ENCODE results near the gene ZNF335. TPM values are rescaled to one million over a fixed set of nuclear protein-coding genes. Genes with fewer than 3 reads are reported as not detected.
A peak's percentile ranks its signal among the peaks of the same experiment; 100 is the strongest.

The ZNF335 gene
- total RNA-seq, 1 donor from 2014 or later: 7.2 TPM

DNA sequence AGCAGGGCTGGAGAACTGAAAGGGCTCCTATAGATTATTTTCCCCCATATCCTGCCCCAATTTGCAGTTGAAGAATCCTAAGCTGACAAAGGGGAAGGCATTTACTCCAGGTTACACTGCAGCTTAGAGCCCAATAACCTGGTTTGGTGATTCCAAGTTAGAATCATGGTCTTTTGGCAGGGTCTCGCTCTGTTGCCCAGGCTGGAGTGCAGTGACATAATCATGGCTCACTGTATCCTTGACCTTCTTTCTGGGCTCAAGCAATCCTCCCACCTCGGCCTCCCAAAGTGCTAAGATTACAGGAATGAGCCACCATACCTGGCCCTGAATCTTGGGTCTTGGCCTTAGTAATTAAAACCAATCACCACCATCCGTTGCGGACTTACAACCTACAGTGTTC is 35.7 kb upstream of the ZNF335 start:
- TF ChIP-seq, protein P1, sequence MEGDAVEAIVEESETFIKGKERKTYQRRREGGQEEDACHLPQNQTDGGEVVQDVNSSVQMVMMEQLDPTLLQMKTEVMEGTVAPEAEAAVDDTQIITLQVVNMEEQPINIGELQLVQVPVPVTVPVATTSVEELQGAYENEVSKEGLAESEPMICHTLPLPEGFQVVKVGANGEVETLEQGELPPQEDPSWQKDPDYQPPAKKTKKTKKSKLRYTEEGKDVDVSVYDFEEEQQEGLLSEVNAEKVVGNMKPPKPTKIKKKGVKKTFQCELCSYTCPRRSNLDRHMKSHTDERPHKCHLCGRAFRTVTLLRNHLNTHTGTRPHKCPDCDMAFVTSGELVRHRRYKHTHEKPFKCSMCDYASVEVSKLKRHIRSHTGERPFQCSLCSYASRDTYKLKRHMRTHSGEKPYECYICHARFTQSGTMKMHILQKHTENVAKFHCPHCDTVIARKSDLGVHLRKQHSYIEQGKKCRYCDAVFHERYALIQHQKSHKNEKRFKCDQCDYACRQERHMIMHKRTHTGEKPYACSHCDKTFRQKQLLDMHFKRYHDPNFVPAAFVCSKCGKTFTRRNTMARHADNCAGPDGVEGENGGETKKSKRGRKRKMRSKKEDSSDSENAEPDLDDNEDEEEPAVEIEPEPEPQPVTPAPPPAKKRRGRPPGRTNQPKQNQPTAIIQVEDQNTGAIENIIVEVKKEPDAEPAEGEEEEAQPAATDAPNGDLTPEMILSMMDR (IDR thresholded peaks at IDR 0.05): no peak
- TF ChIP-seq EZH2 (IDR thresholded peaks at IDR 0.05) (no peak), EZH2phosphoT487 (IDR thresholded peaks at IDR 0.05) (no peak)
- peaks cover 9% of the 10 kb centered on the region for H3K9me3 Mint-ChIP-seq
- no peak for DNase-seq (ENCODE audit: low spot score)

DNA sequence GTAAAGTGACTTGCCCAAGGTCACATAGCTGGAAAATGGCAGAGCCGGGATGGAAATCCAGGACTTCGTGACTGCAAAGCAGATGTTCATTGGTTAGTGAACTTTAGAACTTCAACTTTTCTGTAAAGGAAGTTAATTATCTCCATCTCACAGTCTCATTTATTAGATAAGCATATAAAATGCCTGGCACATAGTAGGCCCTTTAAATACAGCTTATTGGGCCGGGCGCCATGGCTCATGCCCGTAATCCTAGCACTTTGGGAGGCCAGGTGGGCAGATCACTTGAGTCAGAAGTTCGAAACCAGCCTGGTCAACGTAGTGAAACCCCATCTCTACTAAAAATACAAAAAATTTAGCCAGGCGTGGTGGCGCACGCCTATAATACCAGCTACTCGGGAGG is 35.0 kb upstream of the ZNF335 start:
- H3K4me2 ChIP-seq: no peak overlapping the region
- H3K4me3 ChIP-seq: no peak overlapping the region
- no peaks in the 10 kb centered on the region for H3F3A ChIP-seq (ENCODE audit: low read depth)
- Mint-ChIP-seq H3K4me1 (peaks cover 22% of the 10 kb centered on the region), H3K4me3 (no peak overlapping the region), H3K36me3 (no peaks in the 10 kb centered on the region), H3K9me3 (peaks cover 9% of the 10 kb centered on the region), H3K27ac (no peak overlapping the region), H3K27me3 (ENCODE audit: insufficient read depth, low read depth) (peaks cover 13% of the 10 kb centered on the region)
- no peaks in the 10 kb centered on the region for H3K36me3 ChIP-seq
- no peaks in the 10 kb centered on the region for H3K79me2 ChIP-seq (ENCODE audit: low read depth)
- no peaks in the 10 kb centered on the region for H4K20me1 ChIP-seq (ENCODE audit: low read depth)
- peaks cover 3% of the 10 kb centered on the region for H3K27me3 ChIP-seq
- H3K4me1 ChIP-seq: peaks cover 7% of the 10 kb centered on the region
- no peak for TF ChIP-seq EZH2 (IDR thresholded peaks at IDR 0.05)
- TF ChIP-seq, protein P1 (IDR thresholded peaks at IDR 0.05): no peak
- no peak for TF ChIP-seq EZH2phosphoT487 (IDR thresholded peaks at IDR 0.05)
- H3K9ac ChIP-seq: no peak overlapping the region
- H3K27ac ChIP-seq: no peak overlapping the region
- H3K9me3 ChIP-seq (ENCODE audit: low read depth): no peaks in the 10 kb centered on the region
- DNase-seq (ENCODE audit: low spot score): no peak
- no peak overlapping the region for H2AFZ ChIP-seq (replicated peaks)

More for the DNA sequence above, 35.7 kb upstream of the ZNF335 start:
- H3K27ac Mint-ChIP-seq: no peak overlapping the region
- Histone ChIP-seq H3K4me1 (peaks cover 7% of the 10 kb centered on the region), H2AFZ (replicated peaks) (no peak overlapping the region), H3K36me3 (no peaks in the 10 kb centered on the region), H3F3A (ENCODE audit: low read depth) (no peaks in the 10 kb centered on the region), H3K27ac (no peak overlapping the region), H3K4me3 (no peak overlapping the region), H3K9me3 (ENCODE audit: low read depth) (no peaks in the 10 kb centered on the region), H3K4me2 (peak overlapping the region; percentile 42), H4K20me1 (ENCODE audit: low read depth) (no peaks in the 10 kb centered on the region), H3K79me2 (ENCODE audit: low read depth) (no peaks in the 10 kb centered on the region), H3K9ac (no peak overlapping the region), H3K27me3 (peaks cover 10% of the 10 kb centered on the region)
- peaks cover 23% of the 10 kb centered on the region for H3K4me1 Mint-ChIP-seq
- H3K36me3 Mint-ChIP-seq: no peaks in the 10 kb centered on the region
- no peak overlapping the region for H3K4me3 Mint-ChIP-seq
- peaks cover 17% of the 10 kb centered on the region for H3K27me3 Mint-ChIP-seq (ENCODE audit: insufficient read depth, low read depth)

- H3K27me3 Mint-ChIP-seq (ENCODE audit: insufficient read depth, low read depth): peaks cover 8% of the 10 kb centered on the region
- H4K20me1 ChIP-seq (ENCODE audit: low read depth): no peaks in the 10 kb centered on the region
- no peak overlapping the region for H3K9ac ChIP-seq
- H3K27ac Mint-ChIP-seq: no peak overlapping the region
- no peak overlapping the region for H3K4me3 ChIP-seq
- peaks cover 3% of the 10 kb centered on the region for H3K9me3 Mint-ChIP-seq
- no peaks in the 10 kb centered on the region for H3K36me3 ChIP-seq
- H3K4me3 Mint-ChIP-seq: no peak overlapping the region
- no peak overlapping the region for H3K4me2 ChIP-seq
- H3K27me3 ChIP-seq: no peaks in the 10 kb centered on the region
- no peak for DNase-seq (ENCODE audit: low spot score)
- TF ChIP-seq, protein P1 (IDR thresholded peaks at IDR 0.05): no peak
- TF ChIP-seq EZH2phosphoT487 (IDR thresholded peaks at IDR 0.05) (no peak), EZH2 (IDR thresholded peaks at IDR 0.05) (no peak)
- peaks cover 22% of the 10 kb centered on the region for H3K4me1 Mint-ChIP-seq
- H3K79me2 ChIP-seq (ENCODE audit: low read depth): no peaks in the 10 kb centered on the region
- H3K36me3 Mint-ChIP-seq: no peaks in the 10 kb centered on the region
- peaks cover 7% of the 10 kb centered on the region for H3K4me1 ChIP-seq
- no peak overlapping the region for H3K27ac ChIP-seq
- H3F3A ChIP-seq (ENCODE audit: low read depth): no peaks in the 10 kb centered on the region
- no peak overlapping the region for H2AFZ ChIP-seq (replicated peaks)
- H3K9me3 ChIP-seq (ENCODE audit: low read depth): no peaks in the 10 kb centered on the region
Measured at GRCh38 chr20:46006022-46006705, 34.2 kb upstream of the ZNF335 start.
